GM19351 (cell line): ENCODE results near the gene UBXN1.
A peak's percentile ranks its signal among the peaks of the same experiment; 100 is the strongest.
"Not testable (repeated sequence)": the region's sequence is repeated elsewhere in the genome, so short reads cannot be mapped to it uniquely, and the experiment has no call there.

ENCODE experiments used
- ATAC-seq: cut with Tn5 transposase; IDR thresholded peaks from one replicate; pipeline ENCODE4 v1.9.1; 2021; ENCODE audit warnings: mild to moderate bottlenecking, moderate library complexity; ENCODE audit not compliant: unreplicated experiment

UBXN1 gene

DNA sequence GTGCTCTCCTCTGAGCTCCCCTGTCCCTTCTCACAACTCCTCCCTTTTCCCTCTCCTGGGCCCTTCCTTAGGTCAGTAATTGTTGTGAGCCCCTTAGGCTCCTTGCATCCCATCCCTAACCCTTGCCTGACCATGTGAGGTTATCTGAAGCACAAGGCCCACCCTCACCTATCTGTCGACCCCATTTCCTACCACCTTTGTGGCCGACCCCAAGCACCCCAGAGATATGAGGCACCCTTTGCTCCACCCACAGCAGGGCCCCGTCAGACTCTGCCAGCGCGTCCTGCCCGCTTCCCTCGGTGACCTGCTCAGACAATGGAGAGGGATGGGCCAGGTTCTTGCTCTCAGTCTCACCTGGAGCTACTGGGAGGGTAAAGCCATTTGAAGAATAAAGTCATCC, 29.9 kb upstream of the UBXN1 start:
- no peak for ATAC-seq

DNA sequence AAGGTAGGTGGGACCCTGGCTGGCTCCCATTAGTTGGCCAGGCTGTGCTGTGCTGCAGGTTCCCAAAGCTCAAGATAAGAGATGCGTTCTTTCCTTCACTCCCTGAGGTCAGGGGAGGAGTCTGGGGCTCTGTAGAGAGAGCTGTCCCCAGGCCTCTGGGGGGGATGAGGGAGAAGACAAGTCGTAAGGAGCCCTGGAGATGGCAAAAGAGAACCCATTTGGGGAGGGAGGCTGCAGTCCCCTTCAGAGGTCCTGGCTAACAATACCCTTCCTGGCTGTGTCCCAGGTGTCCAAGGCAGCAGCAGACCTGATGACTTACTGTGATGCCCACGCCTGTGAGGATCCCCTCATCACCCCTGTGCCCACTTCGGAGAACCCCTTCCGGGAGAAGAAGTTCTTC, 29.5 kb upstream of the UBXN1 start:
- no peak for ATAC-seq

DNA sequence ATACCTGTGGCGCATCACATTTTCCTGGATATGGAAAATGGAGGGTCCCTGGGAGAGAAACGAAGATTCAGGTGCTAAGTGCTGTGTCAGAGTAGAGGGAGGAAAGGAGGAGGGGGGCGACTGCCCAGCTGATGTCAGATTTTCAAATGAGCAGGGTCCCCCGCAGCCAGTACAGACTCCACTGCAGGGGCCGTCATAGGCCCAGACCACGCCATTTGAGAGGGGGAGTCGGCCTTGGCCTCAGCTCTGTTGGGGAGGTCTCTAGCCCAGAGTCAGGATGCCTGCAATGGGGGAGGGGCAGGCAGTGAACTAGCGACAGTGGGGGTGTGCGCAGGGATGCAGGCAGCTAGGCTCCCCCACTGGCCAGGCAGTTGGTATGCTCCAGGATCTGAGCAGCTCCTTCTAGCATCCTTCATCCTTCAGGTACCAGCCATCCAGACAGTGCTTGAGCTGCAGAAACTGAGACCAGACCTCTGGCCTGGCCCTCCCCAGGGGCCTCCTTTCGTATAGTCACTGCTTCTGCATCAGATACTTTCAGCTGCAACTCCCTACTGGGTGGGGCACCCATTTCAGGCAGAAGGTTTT, 28.5 kb upstream of the UBXN1 start, which contains the start of the genes BSCL2 and GNG3:
TSS of gene BSCL2 (minus strand) at position 148 of the 585 bp plus-strand sequence. CDS start 229 bp downstream, outside the sequence.
TSS of gene GNG3 (plus strand) at position 400 of the 585 bp plus-strand sequence. CDS start 620 bp downstream, outside the sequence.
- ATAC-seq: no peak

DNA sequence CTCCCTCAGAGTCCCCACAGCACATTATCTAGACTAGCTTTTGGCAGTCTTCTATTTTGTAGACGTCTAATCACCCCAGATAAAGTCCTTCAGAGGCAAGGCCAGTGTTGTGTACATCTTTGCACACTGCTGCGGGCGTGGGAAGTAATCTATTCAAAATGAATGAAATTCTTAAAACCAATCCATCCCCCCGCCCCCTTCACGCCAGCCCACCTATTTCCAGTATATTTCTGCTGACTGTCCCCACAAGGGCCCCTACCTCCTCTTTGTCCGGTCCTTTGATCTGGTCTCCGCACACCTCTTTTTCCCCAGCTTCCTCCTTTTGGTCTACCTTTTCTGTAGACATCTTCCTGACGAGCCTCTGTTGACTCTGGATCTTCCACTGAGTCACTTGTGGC, 28.0 kb upstream of the UBXN1 start:
- no peak for ATAC-seq

DNA sequence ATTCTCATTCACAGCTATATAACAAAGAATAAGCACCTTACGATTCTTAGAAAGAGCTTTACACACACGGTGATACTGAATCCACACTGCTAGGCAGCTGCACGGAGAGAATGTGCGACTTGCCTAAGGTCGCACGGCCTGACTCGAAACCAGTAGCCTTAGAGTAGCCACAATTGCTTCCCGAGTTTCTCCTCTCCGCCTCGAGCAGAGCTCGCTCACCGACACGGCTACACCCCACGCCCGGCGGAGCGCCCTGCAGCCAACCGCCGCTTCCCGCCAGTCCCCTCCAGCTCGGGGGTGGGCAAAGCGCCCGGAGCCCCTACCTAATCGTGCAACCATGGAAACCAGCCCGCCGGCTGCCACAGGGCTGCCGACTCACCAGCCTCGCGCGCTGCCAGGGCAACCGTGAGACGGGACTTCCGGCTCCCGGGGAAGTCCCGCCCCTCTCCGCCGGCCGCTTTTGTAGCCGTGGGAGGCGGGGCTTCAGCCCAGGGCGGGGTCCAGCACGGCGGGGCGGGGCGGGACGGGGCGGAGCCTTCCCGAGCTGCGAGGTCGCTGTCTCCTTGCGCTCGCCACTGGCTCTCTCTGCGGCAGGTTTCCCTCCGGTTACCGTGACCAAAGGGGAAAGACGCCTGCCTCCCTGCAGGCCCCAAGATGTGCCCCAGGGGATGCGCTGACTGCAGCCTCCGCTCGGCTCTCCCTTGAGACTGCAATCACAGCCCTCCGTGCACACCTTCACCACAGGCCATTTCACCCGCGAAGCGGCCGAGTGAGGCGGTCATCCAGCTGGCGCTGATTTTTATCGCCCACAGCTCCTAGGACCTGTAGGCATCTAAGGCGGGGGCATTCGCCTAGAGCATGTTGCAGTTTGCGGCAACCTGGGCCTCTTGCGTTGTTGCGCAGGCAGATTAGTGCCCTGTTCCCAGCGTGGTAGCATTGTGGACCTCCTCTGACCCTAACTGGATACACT, 27.3 kb upstream of the UBXN1 start:
- ATAC-seq: peak; percentile 69

DNA sequence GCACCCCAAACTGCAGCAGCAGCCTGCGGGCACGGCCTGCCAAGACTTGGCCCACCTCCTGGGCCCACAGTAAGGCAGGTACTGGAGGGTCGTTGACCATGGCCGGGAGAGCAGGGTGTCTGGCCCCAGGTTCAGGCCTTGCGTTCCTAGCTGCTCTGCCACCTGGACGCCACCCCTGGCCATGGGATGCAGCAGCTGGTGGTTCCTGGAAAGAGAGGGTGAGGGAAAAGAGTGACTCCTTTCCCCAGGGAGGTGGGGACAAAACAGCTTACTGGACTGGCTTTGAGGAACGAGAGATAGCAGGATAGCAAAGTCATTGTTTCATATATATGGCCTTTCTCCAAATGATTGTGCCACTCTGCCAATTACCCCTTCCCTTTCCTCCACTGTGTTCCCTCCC, 26.5 kb upstream of the UBXN1 start:
- no peak for ATAC-seq

DNA sequence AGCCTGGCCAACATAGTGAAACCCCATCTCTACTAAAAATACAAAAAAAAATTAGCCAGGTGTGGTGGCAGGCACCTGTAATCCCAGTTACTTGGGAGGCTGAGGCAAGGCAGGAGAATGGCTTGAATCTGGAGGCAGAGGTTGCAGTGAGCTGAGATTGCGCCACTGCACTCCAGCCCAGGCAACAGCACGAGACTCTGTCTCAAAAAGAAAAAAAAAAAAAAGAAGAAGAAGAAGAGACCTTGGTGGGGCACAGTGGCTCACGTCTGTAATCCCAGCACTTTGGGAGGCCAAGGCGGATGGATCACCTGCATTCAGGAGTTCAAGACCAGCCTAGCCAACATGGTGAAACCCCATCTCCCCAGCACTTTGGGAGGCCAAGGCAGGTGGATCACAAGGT, 25.0 kb upstream of the UBXN1 start:
- ATAC-seq: not testable (repeated sequence)

DNA sequence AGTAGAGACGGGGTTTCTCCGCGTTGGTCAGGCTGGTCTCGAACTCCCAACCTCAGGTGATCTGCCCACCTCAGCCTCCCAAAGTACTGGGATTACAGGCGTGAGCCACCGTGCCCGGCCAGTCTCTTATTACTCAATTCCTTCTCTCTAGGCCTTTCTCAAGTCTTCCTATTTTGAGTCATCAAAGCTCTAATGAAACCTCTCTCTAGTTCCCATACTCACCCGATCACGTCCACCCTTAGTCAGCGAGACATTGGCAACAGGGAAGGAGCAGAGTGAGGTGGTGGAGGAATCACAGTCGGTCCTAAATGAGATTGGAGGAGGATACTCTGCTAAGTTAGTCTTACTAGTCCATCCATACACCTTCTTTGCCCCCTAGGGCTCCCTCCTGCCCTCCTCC, 23.4 kb upstream of the UBXN1 start:
- no peak for ATAC-seq

DNA sequence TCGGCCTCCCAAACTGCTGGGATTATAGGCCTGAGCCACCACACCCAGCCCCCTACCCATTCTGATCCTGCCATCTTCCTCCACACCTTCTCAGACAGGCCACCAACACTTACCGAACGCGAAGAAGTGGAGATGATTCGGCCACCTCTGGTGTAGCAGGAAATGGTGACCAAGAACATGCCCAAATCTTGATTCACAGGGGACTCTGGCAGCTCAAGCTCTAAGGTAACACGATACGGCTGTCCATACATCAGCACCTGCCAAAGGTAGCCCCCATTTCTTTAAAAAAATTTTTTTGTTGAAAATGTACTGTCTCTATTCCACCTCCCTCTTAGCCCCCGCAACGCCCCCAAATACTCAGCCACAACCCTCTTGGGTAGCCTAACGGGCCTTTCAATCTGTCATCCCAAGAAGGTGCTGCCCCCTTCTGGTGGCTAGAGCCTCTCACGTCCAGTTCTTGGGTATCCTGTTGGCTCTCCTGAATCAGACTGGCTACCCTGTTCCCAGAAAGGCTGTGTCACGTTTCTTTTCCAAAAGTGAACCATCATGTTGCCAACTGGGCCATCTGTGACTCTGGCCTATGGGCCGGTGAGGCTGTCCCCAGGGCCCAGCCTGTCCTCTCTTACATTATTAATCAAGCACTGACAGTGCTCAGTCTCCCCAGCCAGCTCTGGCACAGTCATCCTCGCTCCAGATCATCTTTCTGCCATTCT, 15.7 kb upstream of the UBXN1 start:
- ATAC-seq: no peak

DNA sequence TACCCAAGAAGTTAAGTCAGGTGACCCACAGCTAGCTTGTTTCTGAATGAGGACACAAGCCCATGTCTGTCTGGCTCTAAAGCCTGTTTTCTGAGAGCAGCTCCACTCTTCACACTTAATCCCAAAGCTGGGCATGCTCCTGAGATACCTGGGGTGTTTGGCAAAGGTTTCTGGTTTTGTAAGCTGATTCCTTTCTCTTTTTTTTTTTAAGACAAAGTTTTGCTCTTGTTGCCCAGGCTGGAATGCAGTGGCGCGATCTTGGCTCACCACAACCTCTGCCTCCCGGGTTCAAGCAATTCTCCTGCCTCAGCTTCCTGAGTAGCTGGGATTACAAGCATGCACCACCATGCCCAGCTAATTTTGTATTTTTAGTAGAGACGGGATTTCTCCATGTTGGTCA, 14.8 kb upstream of the UBXN1 start:
- ATAC-seq: not testable (repeated sequence)

DNA sequence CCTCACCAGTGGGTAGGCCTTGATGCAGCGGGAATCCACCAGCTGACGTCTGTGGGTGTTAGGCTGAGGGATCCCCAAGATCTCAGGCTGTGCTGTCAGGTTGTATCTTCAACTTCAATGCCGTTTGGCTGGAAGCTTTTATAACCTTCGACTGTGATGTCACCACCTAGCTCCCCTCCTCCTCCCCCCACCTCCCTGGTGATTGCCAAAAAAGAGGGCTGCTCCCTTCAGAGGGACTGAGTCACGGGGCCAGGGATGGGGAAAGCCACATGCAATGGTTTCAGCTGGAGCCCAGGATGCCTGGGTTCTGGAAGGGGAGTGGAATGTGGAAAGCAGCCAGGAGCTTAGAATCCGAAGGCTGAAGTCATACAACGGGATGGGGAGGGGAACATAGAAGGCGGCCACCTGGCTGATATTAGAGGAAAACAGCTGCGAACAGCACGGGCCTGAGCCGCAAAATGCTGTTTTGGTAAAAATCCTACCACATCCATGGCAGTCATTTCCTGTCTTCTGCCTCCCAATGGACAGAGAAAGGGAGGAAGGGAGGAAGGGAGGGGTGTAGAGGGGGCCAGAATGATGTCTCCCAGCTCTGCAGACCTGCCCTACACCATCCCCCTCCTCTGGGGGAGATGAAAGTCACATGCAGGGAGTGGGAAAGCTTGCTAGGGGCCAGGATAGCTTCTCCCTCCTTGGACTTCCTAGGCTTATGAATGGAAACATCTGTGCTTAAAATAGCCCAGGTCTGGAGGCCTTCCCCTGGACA, 10.7 kb upstream of the UBXN1 start, which contains the start of gene LRRN4CL:
TSS of gene LRRN4CL (minus strand) at position 110 of the 763 bp plus-strand sequence. CDS start 1,022 bp downstream, outside the sequence.
- ATAC-seq: no peak

DNA sequence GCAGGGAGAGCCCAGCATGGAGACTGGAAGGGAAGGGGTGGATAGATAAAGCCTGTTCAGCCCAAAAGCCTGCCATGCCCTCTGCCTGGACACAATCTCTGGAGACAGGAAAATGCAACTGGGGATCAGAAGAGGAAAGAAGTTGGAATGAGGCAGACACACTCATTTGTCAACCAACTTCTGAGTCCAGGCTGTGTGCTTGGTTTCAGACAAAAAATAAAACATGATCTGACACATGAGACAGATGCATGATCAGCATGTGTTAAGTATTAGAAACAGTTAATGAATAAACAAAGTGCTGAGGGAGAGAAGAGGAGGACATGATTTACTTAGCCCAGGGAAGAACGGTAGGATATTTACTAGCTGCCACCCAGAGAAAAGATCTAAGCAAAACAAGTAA, 9.6 kb upstream of the UBXN1 start:
- no peak for ATAC-seq

DNA sequence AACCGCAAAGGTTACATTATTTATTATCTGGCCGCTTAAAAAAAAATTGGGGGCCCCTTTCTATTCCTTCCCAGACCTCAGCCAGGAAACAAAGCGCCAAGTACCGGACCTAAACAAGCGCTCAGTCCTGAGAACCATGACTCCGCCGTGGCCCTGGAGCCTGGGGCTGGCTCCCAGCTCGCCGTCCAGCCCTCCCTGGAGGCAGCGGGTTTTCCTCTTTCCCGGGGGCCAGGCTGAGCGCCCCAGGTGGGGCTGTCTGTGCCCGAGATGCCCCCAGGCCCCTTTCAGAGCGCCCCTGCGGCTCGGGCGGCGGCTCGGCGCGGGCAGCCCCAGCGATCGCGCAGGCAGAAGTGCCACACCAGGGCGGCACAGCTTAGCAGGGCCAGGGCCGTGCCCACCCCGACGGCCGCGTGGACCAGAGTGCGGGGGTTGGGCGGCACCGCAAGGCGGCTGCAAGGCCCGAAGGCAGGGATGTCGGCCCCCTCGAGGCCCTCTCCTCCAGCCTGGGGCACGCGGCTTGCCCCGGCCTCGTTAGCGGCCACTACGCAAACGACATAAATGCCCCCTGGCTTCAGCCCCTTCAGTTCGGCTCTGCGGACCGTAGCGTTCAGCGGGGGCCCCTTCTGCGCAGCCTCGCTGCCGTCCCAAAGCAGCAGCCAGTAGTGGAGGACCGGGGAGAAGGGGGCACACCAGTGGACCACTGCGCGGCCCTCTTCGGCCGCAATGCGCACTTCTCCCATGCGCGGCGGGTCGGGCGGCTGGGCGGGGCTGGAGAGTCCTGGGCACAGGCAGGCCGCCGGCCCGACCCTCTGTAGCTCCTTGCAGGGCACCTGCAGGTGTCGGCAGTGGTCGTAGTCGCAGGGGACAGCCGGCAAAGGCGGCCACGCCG, 8.9 kb upstream of the UBXN1 start:
- ATAC-seq: no peak

DNA sequence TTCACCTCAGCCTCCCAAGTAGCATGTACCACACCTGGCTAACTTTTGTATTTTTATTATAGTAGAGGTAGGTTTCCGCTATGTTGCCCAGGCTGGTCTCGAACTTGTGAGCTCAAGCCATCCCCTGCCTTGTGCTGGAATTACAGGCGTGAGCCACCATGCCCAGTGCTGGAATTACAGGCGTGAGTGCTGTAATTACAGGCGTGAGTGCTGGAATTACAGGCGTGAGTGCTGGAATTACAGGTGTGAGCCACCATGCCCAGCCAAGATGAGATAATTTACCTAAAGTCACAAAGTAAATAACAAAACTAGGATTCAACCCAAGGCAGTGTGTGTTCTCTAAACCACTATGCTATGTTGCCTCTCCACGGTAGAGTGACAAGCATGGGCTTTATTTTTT, 3.6 kb upstream of the UBXN1 start:
- no peak for ATAC-seq

DNA sequence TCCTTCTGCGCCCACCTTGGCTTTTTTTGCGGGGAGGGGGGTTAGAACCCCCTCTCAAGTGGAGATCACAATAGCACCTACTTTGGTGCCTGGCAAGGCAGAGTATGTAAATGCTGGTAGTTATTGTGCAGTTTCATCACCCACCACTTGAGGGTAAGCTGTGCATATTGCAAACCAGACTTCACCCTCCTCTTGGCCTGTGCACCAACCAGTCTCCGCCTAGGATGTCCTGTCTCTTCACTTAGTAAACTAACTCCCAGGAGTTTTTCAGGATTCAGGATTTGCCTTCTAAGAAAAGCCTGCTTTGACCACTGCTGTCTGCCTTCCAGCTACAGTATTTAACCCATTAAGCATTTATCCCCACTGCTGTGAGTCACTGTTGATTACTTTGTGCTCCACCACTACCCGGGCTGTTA, 2.0 kb upstream of the UBXN1 start:
- peak; percentile 70 for ATAC-seq

DNA sequence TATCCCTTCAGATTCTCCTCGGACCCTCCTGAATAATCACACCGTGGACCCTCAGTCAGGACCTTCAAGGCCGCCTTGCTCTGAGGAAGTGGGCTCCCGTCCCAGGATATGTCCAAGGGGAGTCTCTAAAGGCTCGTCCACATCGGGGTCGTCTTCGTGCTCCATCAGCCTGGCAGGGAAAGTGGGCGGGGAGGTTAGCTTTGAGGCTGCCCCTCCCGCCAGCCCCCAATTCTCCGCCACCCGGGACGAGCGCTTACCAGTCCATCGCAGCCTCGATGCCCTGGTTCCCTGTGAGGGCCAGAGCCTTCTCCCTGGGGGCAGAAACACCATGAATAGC, 472 bp downstream of the UBXN1 start:
- no peak for ATAC-seq

DNA sequence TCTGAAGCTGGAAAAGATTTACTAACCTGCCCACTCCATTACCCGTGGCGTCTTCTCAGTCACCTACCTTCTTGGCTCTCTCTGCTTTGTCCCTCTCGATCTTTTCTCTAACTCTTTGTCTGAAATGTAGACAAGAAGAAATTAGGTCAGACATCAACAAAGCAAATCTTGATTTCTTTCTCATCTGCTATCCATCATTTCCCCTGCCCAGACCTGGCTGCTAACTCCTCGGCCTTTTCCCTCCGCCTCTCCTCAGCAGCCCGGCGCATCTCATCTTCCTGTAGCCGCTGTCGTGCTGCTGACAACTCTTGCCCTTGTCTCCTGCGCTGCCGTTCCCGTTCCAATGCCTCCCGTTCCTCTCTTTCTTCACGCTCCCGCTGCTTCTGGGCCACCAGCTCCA, 1.2 kb downstream of the UBXN1 start:
- no peak for ATAC-seq

DNA sequence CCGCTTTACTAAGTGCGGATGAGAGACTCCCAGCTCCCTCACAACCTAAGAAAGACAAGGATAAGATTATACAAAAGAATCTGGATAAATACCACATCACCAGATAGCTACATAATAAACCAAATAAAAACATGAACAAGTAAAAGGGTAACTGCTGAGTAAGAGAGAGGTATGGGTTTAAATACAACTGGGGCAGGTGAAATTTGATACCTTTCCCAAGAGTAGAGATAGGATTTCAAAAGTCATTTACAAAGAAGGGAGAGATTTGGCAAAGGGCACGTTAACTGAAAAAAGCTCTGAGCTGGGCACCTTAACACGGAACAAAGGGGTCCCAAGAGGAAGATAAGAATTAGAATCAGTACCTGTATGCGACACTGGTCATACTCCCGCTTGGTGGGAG, 1.7 kb downstream of the UBXN1 start:
- no peak for ATAC-seq

DNA sequence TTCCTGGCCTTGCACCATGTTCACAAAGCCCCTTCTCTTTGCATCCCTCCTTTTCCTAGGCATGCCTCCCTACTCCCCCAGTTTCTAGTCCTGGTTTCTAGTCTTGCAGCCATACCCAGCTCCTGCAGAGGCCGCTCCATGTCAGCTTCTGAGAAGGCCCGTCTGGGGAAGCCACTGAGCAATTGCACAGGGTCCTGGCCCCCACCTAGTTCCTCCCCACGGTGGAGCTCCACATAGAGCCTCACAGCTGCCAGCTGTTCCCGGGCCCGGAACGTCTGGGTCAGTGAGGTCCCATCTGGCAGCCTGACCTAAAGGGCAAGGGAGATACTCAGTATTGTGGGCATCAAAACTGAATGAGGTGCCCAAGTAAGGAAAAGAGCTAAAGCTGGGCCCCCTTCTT, 2.2 kb downstream of the UBXN1 start:
- ATAC-seq: no peak

DNA sequence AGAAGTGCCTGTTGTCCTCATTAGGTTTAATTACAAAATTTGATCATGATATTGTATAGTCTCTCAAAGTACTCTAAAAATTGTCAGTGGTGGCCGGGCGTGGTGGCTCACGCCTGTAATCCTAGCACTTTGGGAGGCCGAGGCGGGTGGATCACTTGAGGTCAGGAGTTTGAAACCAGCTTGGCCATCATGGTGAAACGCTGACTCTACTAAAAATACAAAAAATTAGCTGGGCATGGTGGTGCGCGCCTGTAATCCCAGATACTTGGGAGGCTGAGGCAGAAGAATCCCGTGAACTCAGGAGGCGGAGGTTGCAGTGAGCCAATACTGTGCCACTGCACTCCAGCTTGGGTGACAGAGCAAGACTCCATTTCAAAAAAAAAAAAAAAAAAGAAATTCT, 3.5 kb downstream of the UBXN1 start:
- not testable (repeated sequence) for ATAC-seq
